Gastroesophageal sphincter (tissue), 4 donors: ENCODE results near the gene PIK3R3. TPM values are rescaled to one million over a fixed set of nuclear protein-coding genes. Genes with fewer than 3 reads are reported as not detected.

Experiments
- ATAC-seq: fragments of 150-250 bp; one replicate; pipeline ENCODE4 v1.9.1; 2016; ENCODE audit warnings: mild to moderate bottlenecking, moderate library complexity
- H3K27ac ChIP-seq, 4 donors: fragments of 200-600 bp; sonication (generic) in 3 of 4; 1 replicate in 3 of 4; 2 replicates in 1 of 4; pipeline ENCODE4 v1.5.1; 2016 to 2019
- H3K27me3 ChIP-seq: fragments of 200-600 bp; sonication (generic); one replicate; pipeline ENCODE4 v1.5.1; 2019
- H3K36me3 ChIP-seq, 2 donors: fragments of 200-600 bp; sonication (generic); one replicate each; pipeline ENCODE4 v1.5.1; 2019; ENCODE audit warnings: control low read depth in 1 of 2
- H3K4me1 ChIP-seq, 3 donors: fragments of 200-600 bp; sonication (generic); 1 replicate in 2 of 3; 2 replicates in 1 of 3; pipeline ENCODE4 v1.5.1; 2016 to 2019; ENCODE audit warnings: control low read depth in 2 of 3
- H3K4me3 ChIP-seq, 2 donors: fragments of 200-600 bp; sonication (generic); one replicate each; pipeline ENCODE4 v1.5.1; 2019; ENCODE audit warnings: mild to moderate bottlenecking in 1 of 2, moderate library complexity in 1 of 2
- H3K9me3 ChIP-seq, 3 donors: fragments of 200-600 bp; sonication (generic); one replicate each; pipeline ENCODE4 v1.5.1; 2017 to 2019; ENCODE audit warnings: control low read depth in 2 of 3
- CTCF ChIP-seq, 4 experiments: fragments of 200-600 bp in 2 of 4; fragments of 450-650 bp in 2 of 4; sonication (generic) in 1 of 4; IDR thresholded peaks; one replicate each; pipeline ENCODE4 v1.5.1; 2017 to 2019; ENCODE audit warnings: antibody characterized with exemption in 4 of 4, mild to moderate bottlenecking in 2 of 4, moderate library complexity in 2 of 4
- EP300 ChIP-seq: sonication (generic); formaldehyde crosslinking; IDR thresholded peaks from one replicate; pipeline ENCODE4 v1.6.1; 2017; ENCODE audit warnings: antibody characterized with exemption, mild to moderate bottlenecking
- POLR2A ChIP-seq, 2 donors: fragments of 450-650 bp; IDR thresholded peaks; one replicate each; pipeline ENCODE4 v1.6.1; 2017; ENCODE audit warnings: antibody characterized with exemption in 2 of 2, mild to moderate bottlenecking in 2 of 2, moderate library complexity in 1 of 2
- POLR2AphosphoS5 ChIP-seq: sonication (generic); formaldehyde crosslinking; IDR thresholded peaks from one replicate; pipeline ENCODE4 v1.6.1; 2017; ENCODE audit warnings: antibody characterized with exemption
- WGBS, 2 donors: methylation state at CpG; one replicate each; pipeline ENCODE4 v1.1.5; 2018; ENCODE audit warnings: low coverage in 1 of 2; 5-methylcytosine and 5-hydroxymethylcytosine counted together
- total RNA-seq, 4 donors: library from RNA; depleted of rRNA; stranded (reverse); fragments of >200 nt; gene quantifications; one replicate each; pipeline ENCODE4 v1.1.0, GENCODE V29; 2016

Gene PIK3R3
- 10 to 100 TPM; 21.7 to 34.7 (median 28.2) TPM for total RNA-seq

GRCh38 chr1:46132529-46133180, at the start of gene PIK3R3:
TSS of gene PIK3R3 (minus strand) at chr1:46132629. CDS start at chr1:46131952, 677 bp downstream.
- H3K4me1 ChIP-seq, result peaks cover 0 to 76% (median 7%) of the 10 kb centered on the region in 3 donors

GRCh38 chr1:46181343-46182260, 49.2 kb upstream of the PIK3R3 start:
- H3K27me3 ChIP-seq, result no peaks in the 10 kb centered on the region
- no peak for TF ChIP-seq EP300
- no peak for TF ChIP-seq POLR2AphosphoS5
- 51 to 64% methylated on average over 7 to 8 of the region's 10 CpGs for WGBS, 2 donors
- no peak for ATAC-seq
- H3K9me3 ChIP-seq, result no peaks in the 10 kb centered on the region
- H3K27ac ChIP-seq, result no peak overlapping the region
- H3K4me1 ChIP-seq, result peaks cover 0 to 30% (median 8%) of the 10 kb centered on the region in 3 donors
- no peak overlapping the region for H3K4me3 ChIP-seq
- no peaks in the 10 kb centered on the region for H3K36me3 ChIP-seq

More at GRCh38 chr1:46132529-46133180, at the start of gene PIK3R3:
- peak; percentile 99 for ATAC-seq
- Histone ChIP-seq H3K36me3 (no peaks in the 10 kb centered on the region), H3K27me3 (no peaks in the 10 kb centered on the region), H3K9me3 (no peaks in the 10 kb centered on the region), H3K4me3 (peak within 1 kb of the TSS; percentile 68 to 94), H3K27ac (peak within 1 kb of the TSS; percentile 74 to 97 (median 94))
- WGBS, 2 donors, result 0 to 1% methylated on average over 2 to 28 of the region's 55 CpGs
- TF ChIP-seq POLR2AphosphoS5 (peak; percentile 96), EP300 (no peak), CTCF (IDR thresholded peaks at IDR 0.05) (peak in 2 of 4 experiments; percentile 29 to 30), POLR2A (IDR thresholded peaks at IDR 0.05) (peak; percentile 98)

GRCh38 chr1:46180082-46180616, 47.7 kb upstream of the PIK3R3 start:
- Histone ChIP-seq H3K36me3 (no peaks in the 10 kb centered on the region), H3K27ac (no peak overlapping the region), H3K4me3 (no peak overlapping the region), H3K27me3 (no peaks in the 10 kb centered on the region), H3K9me3 (no peaks in the 10 kb centered on the region), H3K4me1 (peaks cover 0 to 35% (median 9%) of the 10 kb centered on the region in 3 donors)
- TF ChIP-seq EP300 (no peak), CTCF (IDR thresholded peaks at IDR 0.05) (peak in 1 of 4 experiments; percentile 26)
- ATAC-seq, result no peak
- 20 to 79% methylated on average over 1 to 4 of the region's 12 CpGs for WGBS, 2 donors

- peak; percentile 81 for ATAC-seq
- H3K27ac ChIP-seq, result peak overlapping the region in 2 of 4 donors; percentile 18 to 27
- peaks cover 1 to 42% (median 17%) of the 10 kb centered on the region in 3 donors for H3K4me1 ChIP-seq
- H3K27me3 ChIP-seq, result no peaks in the 10 kb centered on the region
- TF ChIP-seq EP300 (no peak), CTCF (IDR thresholded peaks at IDR 0.05) (peak in 3 of 4 experiments; percentile 89 to 95 (median 92))
- 4 to 12% methylated on average over 7 to 8 of the region's 10 CpGs for whole genome bisulfite sequencing, 2 donors
- H3K36me3 ChIP-seq, result no peaks in the 10 kb centered on the region
- H3K9me3 ChIP-seq, result no peaks in the 10 kb centered on the region
- H3K4me3 ChIP-seq, result no peak overlapping the region
Measured at GRCh38 chr1:46179138-46180081, 47.0 kb upstream of the PIK3R3 start.
